GM06990 (cell line): ENCODE data around the gene RASA2.

ENCODE experiments used
- DNase-seq: peaks from one replicate; pipeline ENCODE4 v3.0.0-alpha.2; 2011; ENCODE audit not compliant: insufficient read length; ENCODE audit errors: extremely low read depth
- H3K27me3 ChIP-seq: replicated peaks from 2 replicates; pipeline ENCODE4 v1.6.0; 2011; ENCODE audit warnings: low read length; ENCODE audit not compliant: control insufficient read depth, insufficient read depth
- H3K36me3 ChIP-seq: 2 replicates; pipeline ENCODE4 v1.5.1; 2011; ENCODE audit warnings: low read length; ENCODE audit not compliant: control insufficient read depth, insufficient read depth
- H3K4me3 ChIP-seq: replicated peaks from 2 replicates; pipeline ENCODE4 v1.5.1; 2011; ENCODE audit warnings: low read depth, mild to moderate bottlenecking, control low read depth, low read length
- TF ChIP-seq, protein P1 (sequence below): IDR thresholded peaks from 2 replicates; pipeline ENCODE4 v1.5.1; 2011; ENCODE audit warnings: low read length, control low read depth, mild to moderate bottlenecking, inconsistent platforms; ENCODE audit not compliant: insufficient read depth, poor library complexity, severe bottlenecking

RASA2 gene

DNA sequence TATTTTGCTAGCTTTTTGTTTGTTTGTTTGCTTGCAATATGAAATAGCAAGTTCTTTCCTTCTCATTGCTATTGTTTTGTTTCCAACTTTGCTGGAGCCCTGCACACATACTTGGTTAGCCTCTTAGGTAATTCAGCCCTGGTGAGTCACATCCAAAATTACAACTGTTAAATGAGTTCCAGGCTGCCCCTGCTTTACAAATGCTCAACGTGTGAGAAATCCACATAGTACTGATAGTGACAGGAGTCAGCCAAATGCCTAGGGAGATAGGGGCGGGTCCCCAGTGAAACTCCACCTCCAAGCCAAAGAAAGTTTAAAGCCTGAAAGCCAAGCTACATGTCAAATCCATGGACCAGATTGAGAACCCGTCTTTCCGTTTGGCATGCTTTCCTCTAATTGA lies 169.9 kb downstream of the RASA2 start:
- Histone ChIP-seq H3K4me3 (no peak overlapping the region), H3K27me3 (no peaks in the 10 kb centered on the region; the same call in 1 of the 2 replicates), H3K36me3 (no peaks in the 10 kb centered on the region)
- TF ChIP-seq, protein P1, sequence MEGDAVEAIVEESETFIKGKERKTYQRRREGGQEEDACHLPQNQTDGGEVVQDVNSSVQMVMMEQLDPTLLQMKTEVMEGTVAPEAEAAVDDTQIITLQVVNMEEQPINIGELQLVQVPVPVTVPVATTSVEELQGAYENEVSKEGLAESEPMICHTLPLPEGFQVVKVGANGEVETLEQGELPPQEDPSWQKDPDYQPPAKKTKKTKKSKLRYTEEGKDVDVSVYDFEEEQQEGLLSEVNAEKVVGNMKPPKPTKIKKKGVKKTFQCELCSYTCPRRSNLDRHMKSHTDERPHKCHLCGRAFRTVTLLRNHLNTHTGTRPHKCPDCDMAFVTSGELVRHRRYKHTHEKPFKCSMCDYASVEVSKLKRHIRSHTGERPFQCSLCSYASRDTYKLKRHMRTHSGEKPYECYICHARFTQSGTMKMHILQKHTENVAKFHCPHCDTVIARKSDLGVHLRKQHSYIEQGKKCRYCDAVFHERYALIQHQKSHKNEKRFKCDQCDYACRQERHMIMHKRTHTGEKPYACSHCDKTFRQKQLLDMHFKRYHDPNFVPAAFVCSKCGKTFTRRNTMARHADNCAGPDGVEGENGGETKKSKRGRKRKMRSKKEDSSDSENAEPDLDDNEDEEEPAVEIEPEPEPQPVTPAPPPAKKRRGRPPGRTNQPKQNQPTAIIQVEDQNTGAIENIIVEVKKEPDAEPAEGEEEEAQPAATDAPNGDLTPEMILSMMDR, result no peak
- DNase-seq, result no peak

DNA sequence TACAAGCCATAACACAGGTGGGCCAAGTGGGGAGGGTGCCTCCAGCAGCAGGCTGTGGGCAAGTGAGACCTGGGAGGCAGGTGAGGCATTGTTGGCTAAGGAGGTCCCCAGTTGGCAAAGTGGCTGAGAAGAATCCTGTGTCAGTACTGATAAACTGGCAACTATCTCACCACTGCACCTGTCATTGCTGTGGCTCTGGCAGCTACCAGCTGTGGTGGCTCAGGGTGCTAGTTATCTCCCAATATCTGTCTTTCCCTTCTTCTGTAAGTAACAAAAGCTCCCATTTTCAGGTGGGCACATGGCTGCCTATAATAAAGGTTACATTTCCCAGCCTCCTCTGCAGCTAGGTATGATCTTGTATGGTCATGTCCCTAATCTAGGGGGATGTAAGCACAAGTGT lies 170.7 kb downstream of the RASA2 start:
- TF ChIP-seq, protein P1, result no peak

DNA sequence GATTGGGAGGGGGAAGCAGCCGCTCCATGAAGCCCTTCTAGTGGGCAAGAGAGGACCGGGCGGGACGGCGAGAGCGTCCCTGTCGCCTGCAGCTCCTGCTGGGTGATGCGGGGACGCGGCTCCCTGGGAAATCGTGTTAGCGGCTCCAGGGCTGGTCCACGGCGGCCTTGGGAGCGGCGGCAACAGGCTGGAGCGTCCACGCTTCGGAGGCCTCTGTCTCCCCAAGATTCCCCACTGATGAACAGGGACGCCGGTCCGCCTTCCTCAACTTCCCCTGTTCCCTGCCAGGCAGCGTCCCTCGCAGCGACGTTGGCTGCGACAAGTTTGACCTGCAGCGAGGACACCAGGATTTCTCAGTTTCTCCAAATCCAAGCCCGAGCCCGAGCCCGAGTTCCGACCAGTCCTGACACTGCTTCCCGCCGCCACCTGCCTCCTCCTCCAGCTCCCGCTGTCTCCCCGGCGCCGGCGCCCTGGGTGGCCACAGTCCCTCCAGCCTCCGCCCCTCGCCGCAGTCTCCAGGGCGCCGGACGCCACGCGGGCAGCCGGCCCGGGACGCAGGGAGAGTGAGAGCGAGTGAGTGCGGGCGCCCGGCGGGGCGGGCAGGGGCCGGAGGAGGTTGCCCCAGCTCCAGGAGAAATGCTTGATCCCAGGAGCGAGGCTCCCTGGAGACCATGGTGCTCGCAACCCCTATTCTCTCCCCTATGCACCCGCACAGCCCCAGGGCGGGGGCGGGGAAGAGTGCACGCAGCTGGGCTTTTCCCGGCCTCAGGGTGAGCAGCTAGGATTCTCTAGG lies 173.2 kb downstream of the RASA2 start:
- DNase-seq, result no peak
- no peak overlapping the region for H3K4me3 ChIP-seq
- TF ChIP-seq, protein P1, result no peak
- no peaks in the 10 kb centered on the region; the same call in 1 of the 2 replicates for H3K27me3 ChIP-seq
- H3K36me3 ChIP-seq, result no peaks in the 10 kb centered on the region

More for the DNA sequence above, 170.7 kb downstream of the RASA2 start:
- DNase-seq, result no peak
- no peaks in the 10 kb centered on the region; the same call in 1 of the 2 replicates for H3K27me3 ChIP-seq
- H3K36me3 ChIP-seq, result no peaks in the 10 kb centered on the region
- H3K4me3 ChIP-seq, result no peak overlapping the region

DNA sequence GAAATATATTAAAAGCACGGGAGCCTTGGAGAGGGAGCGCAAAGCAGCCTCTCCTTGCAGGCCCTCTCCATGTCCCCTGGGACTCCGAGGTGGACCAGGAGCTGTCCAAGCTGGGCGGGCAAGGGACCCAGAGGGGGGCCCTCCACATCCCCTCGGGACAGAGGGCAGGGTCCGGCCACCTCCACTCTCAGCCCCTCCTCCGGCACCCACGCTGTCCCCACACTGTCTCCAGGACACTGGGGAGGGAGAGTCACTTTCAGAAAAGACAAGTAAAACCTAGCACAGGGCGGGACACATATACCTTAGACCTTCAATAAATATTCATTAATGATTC lies 173.8 kb downstream of the RASA2 start:
- Histone ChIP-seq H3K4me3 (no peak overlapping the region), H3K36me3 (no peaks in the 10 kb centered on the region), H3K27me3 (no peaks in the 10 kb centered on the region; the same call in 1 of the 2 replicates)
- TF ChIP-seq, protein P1, result no peak
- DNase-seq, result no peak

DNA sequence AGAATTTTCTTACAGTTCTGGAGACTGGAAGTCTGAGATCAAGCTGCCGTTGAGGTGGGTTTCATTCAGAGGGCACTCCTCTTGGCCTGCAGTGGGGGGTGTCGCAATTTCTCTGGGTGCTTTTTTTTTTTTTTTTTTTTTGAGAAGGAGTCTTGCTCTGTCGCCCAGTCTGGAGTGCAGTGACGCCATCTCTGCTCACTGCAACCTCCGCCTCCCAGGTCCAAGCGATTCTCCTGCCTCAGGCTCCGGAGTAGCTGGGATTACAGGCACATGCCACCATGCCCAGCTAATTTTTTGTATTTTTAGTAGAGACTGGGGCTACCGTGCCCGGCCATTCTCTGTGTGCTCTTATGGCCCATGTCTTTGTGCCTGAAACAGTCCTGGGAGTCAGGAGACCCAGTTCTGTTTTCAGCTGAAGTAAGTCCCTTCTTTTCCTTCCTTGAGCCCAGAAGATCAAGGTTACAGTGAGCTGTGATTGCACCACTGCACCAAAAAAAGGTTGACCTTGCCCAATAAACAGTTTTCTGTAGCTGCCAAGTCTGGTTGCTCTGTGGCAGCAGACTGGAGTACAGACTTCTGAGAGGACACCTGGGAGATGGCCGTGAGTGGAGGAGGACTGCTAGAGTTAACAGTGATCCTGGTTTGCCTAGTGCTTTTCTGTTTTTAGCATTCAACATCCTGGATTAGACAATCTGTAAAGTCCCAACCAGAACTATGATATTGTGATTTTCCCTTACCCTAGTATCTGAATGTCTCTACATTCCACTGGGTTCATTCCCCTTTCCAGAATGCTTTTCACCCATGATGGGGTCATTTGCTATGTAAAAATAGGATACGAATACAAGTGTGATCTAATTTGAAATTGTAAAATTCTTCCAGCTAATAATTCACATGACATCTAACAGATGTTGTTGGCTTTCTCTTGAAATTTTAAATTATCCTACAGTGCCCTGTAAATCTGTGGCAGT lies 174.7 kb downstream of the RASA2 start:
- no peaks in the 10 kb centered on the region; the same call in 1 of the 2 replicates for H3K27me3 ChIP-seq
- no peak for DNase-seq
- no peak overlapping the region for H3K4me3 ChIP-seq
- H3K36me3 ChIP-seq, result no peaks in the 10 kb centered on the region
- TF ChIP-seq, protein P1, result no peak
